ENCODE measurements around the gene RAB6D.
"Not testable (repeated sequence)": the region's sequence is repeated elsewhere in the genome, so short reads cannot be mapped to it uniquely, and the experiment has no call there.

- not testable (repeated sequence) for TF ChIP-seq EZH2phosphoT487 (IDR thresholded peaks at IDR 0.05; ENCODE audit: unreplicated experiment); CTCF (conservative IDR thresholded peaks at IDR 0.05; ENCODE audit: low read depth in 2 of 2); POLR2AphosphoS5 (IDR thresholded peaks at IDR 0.05; ENCODE audit: low read depth); CREB1 (CRISPR knock-in tag; IDR thresholded peaks at IDR 0.05; ENCODE audit: low read depth); EZH2 (IDR thresholded peaks at IDR 0.05; ENCODE audit: low read depth, unreplicated experiment); ZNF114 (CRISPR knock-in tag; IDR thresholded peaks at IDR 0.05); ETS1 (IDR thresholded peaks at IDR 0.05); JUNB (IDR thresholded peaks at IDR 0.05; ENCODE audit: unreplicated experiment); NANOG (IDR thresholded peaks at IDR 0.05; ENCODE audit: borderline replicate concordance); STAT1 (IDR thresholded peaks at IDR 0.05; ENCODE audit: unreplicated experiment)
- TF ChIP-seq, protein P1, sequence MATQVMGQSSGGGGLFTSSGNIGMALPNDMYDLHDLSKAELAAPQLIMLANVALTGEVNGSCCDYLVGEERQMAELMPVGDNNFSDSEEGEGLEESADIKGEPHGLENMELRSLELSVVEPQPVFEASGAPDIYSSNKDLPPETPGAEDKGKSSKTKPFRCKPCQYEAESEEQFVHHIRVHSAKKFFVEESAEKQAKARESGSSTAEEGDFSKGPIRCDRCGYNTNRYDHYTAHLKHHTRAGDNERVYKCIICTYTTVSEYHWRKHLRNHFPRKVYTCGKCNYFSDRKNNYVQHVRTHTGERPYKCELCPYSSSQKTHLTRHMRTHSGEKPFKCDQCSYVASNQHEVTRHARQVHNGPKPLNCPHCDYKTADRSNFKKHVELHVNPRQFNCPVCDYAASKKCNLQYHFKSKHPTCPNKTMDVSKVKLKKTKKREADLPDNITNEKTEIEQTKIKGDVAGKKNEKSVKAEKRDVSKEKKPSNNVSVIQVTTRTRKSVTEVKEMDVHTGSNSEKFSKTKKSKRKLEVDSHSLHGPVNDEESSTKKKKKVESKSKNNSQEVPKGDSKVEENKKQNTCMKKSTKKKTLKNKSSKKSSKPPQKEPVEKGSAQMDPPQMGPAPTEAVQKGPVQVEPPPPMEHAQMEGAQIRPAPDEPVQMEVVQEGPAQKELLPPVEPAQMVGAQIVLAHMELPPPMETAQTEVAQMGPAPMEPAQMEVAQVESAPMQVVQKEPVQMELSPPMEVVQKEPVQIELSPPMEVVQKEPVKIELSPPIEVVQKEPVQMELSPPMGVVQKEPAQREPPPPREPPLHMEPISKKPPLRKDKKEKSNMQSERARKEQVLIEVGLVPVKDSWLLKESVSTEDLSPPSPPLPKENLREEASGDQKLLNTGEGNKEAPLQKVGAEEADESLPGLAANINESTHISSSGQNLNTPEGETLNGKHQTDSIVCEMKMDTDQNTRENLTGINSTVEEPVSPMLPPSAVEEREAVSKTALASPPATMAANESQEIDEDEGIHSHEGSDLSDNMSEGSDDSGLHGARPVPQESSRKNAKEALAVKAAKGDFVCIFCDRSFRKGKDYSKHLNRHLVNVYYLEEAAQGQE (IDR thresholded peaks at IDR 0.05; ENCODE audit: unreplicated experiment), result not testable (repeated sequence)
- TF ChIP-seq, protein P2, sequence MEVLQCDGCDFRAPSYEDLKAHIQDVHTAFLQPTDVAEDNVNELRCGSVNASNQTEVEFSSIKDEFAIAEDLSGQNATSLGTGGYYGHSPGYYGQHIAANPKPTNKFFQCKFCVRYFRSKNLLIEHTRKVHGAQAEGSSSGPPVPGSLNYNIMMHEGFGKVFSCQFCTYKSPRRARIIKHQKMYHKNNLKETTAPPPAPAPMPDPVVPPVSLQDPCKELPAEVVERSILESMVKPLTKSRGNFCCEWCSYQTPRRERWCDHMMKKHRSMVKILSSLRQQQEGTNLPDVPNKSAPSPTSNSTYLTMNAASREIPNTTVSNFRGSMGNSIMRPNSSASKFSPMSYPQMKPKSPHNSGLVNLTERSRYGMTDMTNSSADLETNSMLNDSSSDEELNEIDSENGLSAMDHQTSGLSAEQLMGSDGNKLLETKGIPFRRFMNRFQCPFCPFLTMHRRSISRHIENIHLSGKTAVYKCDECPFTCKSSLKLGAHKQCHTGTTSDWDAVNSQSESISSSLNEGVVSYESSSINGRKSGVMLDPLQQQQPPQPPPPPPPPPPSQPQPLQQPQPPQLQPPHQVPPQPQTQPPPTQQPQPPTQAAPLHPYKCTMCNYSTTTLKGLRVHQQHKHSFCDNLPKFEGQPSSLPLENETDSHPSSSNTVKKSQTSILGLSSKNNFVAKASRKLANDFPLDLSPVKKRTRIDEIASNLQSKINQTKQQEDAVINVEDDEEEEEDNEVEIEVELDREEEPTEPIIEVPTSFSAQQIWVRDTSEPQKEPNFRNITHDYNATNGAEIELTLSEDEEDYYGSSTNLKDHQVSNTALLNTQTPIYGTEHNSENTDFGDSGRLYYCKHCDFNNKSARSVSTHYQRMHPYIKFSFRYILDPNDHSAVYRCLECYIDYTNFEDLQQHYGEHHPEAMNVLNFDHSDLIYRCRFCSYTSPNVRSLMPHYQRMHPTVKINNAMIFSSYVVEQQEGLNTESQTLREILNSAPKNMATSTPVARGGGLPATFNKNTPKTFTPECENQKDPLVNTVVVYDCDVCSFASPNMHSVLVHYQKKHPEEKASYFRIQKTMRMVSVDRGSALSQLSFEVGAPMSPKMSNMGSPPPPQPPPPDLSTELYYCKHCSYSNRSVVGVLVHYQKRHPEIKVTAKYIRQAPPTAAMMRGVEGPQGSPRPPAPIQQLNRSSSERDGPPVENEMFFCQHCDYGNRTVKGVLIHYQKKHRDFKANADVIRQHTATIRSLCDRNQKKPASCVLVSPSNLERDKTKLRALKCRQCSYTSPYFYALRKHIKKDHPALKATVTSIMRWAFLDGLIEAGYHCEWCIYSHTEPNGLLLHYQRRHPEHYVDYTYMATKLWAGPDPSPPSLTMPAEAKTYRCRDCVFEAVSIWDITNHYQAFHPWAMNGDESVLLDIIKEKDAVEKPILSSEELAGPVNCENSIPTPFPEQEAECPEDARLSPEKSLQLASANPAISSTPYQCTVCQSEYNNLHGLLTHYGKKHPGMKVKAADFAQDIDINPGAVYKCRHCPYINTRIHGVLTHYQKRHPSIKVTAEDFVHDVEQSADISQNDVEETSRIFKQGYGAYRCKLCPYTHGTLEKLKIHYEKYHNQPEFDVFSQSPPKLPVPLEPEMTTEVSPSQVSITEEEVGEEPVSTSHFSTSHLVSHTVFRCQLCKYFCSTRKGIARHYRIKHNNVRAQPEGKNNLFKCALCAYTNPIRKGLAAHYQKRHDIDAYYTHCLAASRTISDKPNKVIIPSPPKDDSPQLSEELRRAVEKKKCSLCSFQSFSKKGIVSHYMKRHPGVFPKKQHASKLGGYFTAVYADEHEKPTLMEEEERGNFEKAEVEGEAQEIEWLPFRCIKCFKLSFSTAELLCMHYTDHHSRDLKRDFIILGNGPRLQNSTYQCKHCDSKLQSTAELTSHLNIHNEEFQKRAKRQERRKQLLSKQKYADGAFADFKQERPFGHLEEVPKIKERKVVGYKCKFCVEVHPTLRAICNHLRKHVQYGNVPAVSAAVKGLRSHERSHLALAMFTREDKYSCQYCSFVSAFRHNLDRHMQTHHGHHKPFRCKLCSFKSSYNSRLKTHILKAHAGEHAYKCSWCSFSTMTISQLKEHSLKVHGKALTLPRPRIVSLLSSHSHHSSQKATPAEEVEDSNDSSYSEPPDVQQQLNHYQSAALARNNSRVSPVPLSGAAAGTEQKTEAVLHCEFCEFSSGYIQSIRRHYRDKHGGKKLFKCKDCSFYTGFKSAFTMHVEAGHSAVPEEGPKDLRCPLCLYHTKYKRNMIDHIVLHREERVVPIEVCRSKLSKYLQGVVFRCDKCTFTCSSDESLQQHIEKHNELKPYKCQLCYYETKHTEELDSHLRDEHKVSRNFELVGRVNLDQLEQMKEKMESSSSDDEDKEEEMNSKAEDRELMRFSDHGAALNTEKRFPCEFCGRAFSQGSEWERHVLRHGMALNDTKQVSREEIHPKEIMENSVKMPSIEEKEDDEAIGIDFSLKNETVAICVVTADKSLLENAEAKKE (CRISPR knock-in tag; IDR thresholded peaks at IDR 0.05), result not testable (repeated sequence)
Observed at GRCh38 chr2:131391471-131391870, 27.5 kb upstream of the RAB6D start.
